ENCODE measurements around the gene UBXN7.
"Not testable (repeated sequence)": the region's sequence is repeated elsewhere in the genome, so short reads cannot be mapped to it uniquely, and the experiment has no call there.

The UBXN7 gene

DNA sequence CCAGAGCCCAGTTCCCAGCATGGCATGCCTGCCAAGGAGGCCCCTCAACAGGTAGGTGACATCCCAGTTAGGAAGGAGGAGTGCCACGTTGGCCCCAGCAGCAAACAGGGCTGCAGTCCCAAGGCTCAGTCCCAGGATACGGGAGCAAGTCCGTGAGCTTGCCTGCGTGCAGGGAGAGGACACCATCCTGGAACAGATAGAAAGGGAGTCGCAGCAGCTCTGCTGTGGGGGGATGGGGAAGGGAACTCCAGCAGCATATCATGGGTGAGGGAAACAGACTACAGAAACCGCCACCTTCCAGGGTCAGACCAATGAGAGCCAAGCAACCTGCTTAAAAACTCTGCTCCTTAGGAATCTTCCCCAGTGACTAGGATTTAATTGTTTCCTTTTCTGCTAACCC lies 104.8 kb downstream of the UBXN7 start:
- TF ChIP-seq YY1 (IDR thresholded peaks at IDR 0.05; ENCODE audit: insufficient read depth, insufficient read length): no peak
- no peak for TF ChIP-seq ZNF274 (IDR thresholded peaks at IDR 0.05; ENCODE audit: low read depth, low read length)
- no peak for TF ChIP-seq SUZ12 (IDR thresholded peaks at IDR 0.05; ENCODE audit: extremely low read depth, insufficient read depth, insufficient read length)
- Histone ChIP-seq H3K4me3 (ENCODE audit: insufficient read length, low read depth) (no peak overlapping the region), H3K36me3 (ENCODE audit: insufficient read depth, insufficient read length, low read length) (no peaks in the 10 kb centered on the region), H3K27me3 (ENCODE audit: insufficient read depth, insufficient read length) (no peaks in the 10 kb centered on the region), H3K4me1 (ENCODE audit: insufficient read depth, insufficient read length) (peaks cover 5% of the 10 kb centered on the region), H3K9ac (ENCODE audit: insufficient read length, low read depth) (no peak overlapping the region), H3K9me3 (ENCODE audit: insufficient read depth, low read length) (no peaks in the 10 kb centered on the region)
- DNase-seq (ENCODE audit: low read depth, low spot score): no peak

DNA sequence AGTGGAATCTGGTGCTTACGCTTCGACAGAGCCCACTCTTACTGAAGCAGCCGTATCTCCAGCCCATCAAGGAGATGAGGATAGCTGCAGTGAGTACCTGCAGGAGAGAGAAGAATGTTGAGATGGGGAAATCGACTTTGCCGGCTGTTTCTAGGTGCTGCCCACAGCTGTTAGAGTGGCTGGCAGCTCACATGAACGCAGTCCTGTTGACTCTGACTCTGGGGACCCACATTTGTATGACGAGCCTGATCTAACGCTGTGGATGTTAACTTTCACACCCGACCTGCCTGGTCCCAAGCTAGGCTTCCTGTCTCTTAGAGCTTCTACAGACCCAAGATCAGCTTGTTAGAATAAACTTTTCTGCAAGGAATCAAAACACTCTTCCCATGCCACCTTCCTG lies 105.3 kb downstream of the UBXN7 start:
- no peak overlapping the region for H3K9ac ChIP-seq (ENCODE audit: insufficient read length, low read depth)
- TF ChIP-seq YY1 (IDR thresholded peaks at IDR 0.05; ENCODE audit: insufficient read depth, insufficient read length) (no peak), SUZ12 (IDR thresholded peaks at IDR 0.05; ENCODE audit: extremely low read depth, insufficient read depth, insufficient read length) (no peak), ZNF274 (IDR thresholded peaks at IDR 0.05; ENCODE audit: low read depth, low read length) (no peak)
- peaks cover 5% of the 10 kb centered on the region for H3K4me1 ChIP-seq (ENCODE audit: insufficient read depth, insufficient read length)
- H3K36me3 ChIP-seq (ENCODE audit: insufficient read depth, insufficient read length, low read length): no peaks in the 10 kb centered on the region
- no peak overlapping the region for H3K4me3 ChIP-seq (ENCODE audit: insufficient read length, low read depth)
- no peak for DNase-seq (ENCODE audit: low read depth, low spot score)
- H3K27me3 ChIP-seq (ENCODE audit: insufficient read depth, insufficient read length): no peaks in the 10 kb centered on the region
- H3K9me3 ChIP-seq (ENCODE audit: insufficient read depth, low read length): no peaks in the 10 kb centered on the region

DNA sequence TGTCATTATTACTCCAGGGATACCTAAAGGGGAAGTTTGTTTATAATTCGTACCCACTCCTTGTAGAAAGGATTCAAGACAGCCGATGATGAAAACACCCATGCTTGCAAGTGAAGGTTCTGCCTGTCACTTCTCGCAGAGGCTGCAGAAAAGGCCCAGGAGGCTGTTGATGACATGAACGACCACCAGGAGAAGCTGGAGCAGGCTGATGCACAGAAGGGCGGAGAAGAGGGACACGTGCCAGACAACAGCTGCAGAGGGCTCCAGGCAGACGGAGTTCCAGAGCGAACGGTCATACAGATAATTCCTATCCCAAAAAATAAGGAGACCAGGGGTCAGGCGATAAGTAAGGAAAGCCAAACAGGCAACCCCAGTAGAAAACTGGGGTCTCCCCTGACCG lies 108.5 kb downstream of the UBXN7 start:
- no peaks in the 10 kb centered on the region for H3K36me3 ChIP-seq (ENCODE audit: insufficient read depth, insufficient read length, low read length)
- H3K4me1 ChIP-seq (ENCODE audit: insufficient read depth, insufficient read length): peaks cover 9% of the 10 kb centered on the region
- H3K9me3 ChIP-seq (ENCODE audit: insufficient read depth, low read length): no peaks in the 10 kb centered on the region
- H3K27me3 ChIP-seq (ENCODE audit: insufficient read depth, insufficient read length): no peaks in the 10 kb centered on the region
- no peak overlapping the region for H3K9ac ChIP-seq (ENCODE audit: insufficient read length, low read depth)
- H3K4me3 ChIP-seq (ENCODE audit: insufficient read length, low read depth): no peak overlapping the region
- TF ChIP-seq YY1 (IDR thresholded peaks at IDR 0.05; ENCODE audit: insufficient read depth, insufficient read length) (no peak), ZNF274 (IDR thresholded peaks at IDR 0.05; ENCODE audit: low read depth, low read length) (no peak), SUZ12 (IDR thresholded peaks at IDR 0.05; ENCODE audit: extremely low read depth, insufficient read depth, insufficient read length) (no peak)
- DNase-seq (ENCODE audit: low read depth, low spot score): no peak

DNA sequence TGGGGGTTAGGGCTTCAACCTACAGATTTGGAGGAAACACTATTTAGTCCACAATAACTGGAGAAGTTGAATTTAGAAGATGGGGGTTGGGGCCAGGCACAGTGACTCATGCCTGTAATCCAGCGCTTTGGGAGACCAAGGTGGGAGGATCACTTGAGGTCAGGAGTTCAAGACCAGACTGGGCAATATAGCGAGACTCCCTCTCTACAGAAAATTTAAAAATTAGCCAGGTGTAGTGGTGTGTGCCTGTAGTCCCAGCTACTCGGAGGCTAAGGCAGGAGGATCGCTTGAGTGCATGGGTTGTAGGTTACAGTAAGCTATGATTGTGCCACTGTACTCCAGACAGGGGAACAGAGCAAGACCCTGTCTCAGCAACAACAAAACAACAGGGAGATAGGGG lies 109.2 kb downstream of the UBXN7 start:
- Histone ChIP-seq H3K36me3 (ENCODE audit: insufficient read depth, insufficient read length, low read length) (no peaks in the 10 kb centered on the region), H3K9ac (ENCODE audit: insufficient read length, low read depth) (no peak overlapping the region), H3K9me3 (ENCODE audit: insufficient read depth, low read length) (no peaks in the 10 kb centered on the region), H3K27me3 (ENCODE audit: insufficient read depth, insufficient read length) (no peaks in the 10 kb centered on the region), H3K4me3 (ENCODE audit: insufficient read length, low read depth) (no peak overlapping the region), H3K4me1 (ENCODE audit: insufficient read depth, insufficient read length) (peaks cover 9% of the 10 kb centered on the region)
- no peak for DNase-seq (ENCODE audit: low read depth, low spot score)
- TF ChIP-seq YY1 (IDR thresholded peaks at IDR 0.05; ENCODE audit: insufficient read depth, insufficient read length) (no peak), ZNF274 (IDR thresholded peaks at IDR 0.05; ENCODE audit: low read depth, low read length) (no peak), SUZ12 (IDR thresholded peaks at IDR 0.05; ENCODE audit: extremely low read depth, insufficient read depth, insufficient read length) (no peak)

DNA sequence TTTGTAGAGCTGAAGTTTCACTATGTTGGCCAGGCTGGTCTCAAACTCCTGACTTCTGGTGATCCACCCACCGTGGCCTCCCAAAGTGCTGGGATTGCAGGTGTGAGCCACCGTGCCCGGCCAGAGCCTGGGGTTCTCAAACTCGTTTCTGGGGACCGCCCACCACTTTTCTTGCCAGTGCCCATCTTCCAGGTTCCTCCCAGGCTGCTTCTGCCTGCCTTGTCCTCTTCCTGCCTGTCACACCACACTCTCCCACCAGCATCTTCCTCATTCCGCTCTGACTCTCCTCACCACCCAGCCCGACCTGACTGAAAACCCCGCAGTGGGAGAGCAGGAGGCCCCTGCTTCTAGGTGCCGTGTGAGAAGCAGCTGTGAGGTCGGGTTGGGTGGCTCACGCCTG lies 111.1 kb downstream of the UBXN7 start:
- H3K9me3 ChIP-seq (ENCODE audit: insufficient read depth, low read length): no peaks in the 10 kb centered on the region
- H3K27me3 ChIP-seq (ENCODE audit: insufficient read depth, insufficient read length): no peaks in the 10 kb centered on the region
- H3K36me3 ChIP-seq (ENCODE audit: insufficient read depth, insufficient read length, low read length): peaks cover under 1% of the 10 kb centered on the region
- no peak for TF ChIP-seq YY1 (IDR thresholded peaks at IDR 0.05; ENCODE audit: insufficient read depth, insufficient read length)
- no peak for TF ChIP-seq ZNF274 (IDR thresholded peaks at IDR 0.05; ENCODE audit: low read depth, low read length)
- no peak for TF ChIP-seq SUZ12 (IDR thresholded peaks at IDR 0.05; ENCODE audit: extremely low read depth, insufficient read depth, insufficient read length)
- peaks cover 4% of the 10 kb centered on the region for H3K4me1 ChIP-seq (ENCODE audit: insufficient read depth, insufficient read length)
- no peak for DNase-seq (ENCODE audit: low read depth, low spot score)
- H3K9ac ChIP-seq (ENCODE audit: insufficient read length, low read depth): no peak overlapping the region
- no peak overlapping the region for H3K4me3 ChIP-seq (ENCODE audit: insufficient read length, low read depth)

DNA sequence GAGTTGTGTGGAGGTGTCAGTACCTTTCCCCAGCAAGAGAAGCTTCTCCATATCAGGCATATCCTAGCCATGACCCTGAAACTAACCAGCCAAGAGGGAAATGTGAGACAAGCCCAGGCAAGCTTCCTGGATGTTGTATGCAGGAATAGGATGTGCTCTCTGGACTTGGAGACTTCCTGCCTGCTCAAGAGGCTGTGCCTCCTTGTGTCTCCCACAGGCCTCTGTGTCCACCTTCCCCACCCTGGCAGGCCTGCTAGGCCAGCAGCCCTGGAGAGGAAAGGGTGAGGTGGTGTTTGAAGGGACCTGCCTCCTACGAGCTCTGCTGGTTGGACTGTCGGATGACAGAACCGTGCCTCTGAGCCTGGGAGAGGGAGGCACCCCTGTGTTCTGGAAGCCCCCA lies 112.1 kb downstream of the UBXN7 start:
- H3K4me1 ChIP-seq (ENCODE audit: insufficient read depth, insufficient read length): peaks cover 4% of the 10 kb centered on the region
- no peaks in the 10 kb centered on the region for H3K9me3 ChIP-seq (ENCODE audit: insufficient read depth, low read length)
- peaks cover 5% of the 10 kb centered on the region for H3K36me3 ChIP-seq (ENCODE audit: insufficient read depth, insufficient read length, low read length)
- no peaks in the 10 kb centered on the region for H3K27me3 ChIP-seq (ENCODE audit: insufficient read depth, insufficient read length)
- no peak overlapping the region for H3K9ac ChIP-seq (ENCODE audit: insufficient read length, low read depth)
- H3K4me3 ChIP-seq (ENCODE audit: insufficient read length, low read depth): no peak overlapping the region
- TF ChIP-seq ZNF274 (IDR thresholded peaks at IDR 0.05; ENCODE audit: low read depth, low read length): no peak
- no peak for TF ChIP-seq SUZ12 (IDR thresholded peaks at IDR 0.05; ENCODE audit: extremely low read depth, insufficient read depth, insufficient read length)
- TF ChIP-seq YY1 (IDR thresholded peaks at IDR 0.05; ENCODE audit: insufficient read depth, insufficient read length): no peak
- DNase-seq (ENCODE audit: low read depth, low spot score): no peak

DNA sequence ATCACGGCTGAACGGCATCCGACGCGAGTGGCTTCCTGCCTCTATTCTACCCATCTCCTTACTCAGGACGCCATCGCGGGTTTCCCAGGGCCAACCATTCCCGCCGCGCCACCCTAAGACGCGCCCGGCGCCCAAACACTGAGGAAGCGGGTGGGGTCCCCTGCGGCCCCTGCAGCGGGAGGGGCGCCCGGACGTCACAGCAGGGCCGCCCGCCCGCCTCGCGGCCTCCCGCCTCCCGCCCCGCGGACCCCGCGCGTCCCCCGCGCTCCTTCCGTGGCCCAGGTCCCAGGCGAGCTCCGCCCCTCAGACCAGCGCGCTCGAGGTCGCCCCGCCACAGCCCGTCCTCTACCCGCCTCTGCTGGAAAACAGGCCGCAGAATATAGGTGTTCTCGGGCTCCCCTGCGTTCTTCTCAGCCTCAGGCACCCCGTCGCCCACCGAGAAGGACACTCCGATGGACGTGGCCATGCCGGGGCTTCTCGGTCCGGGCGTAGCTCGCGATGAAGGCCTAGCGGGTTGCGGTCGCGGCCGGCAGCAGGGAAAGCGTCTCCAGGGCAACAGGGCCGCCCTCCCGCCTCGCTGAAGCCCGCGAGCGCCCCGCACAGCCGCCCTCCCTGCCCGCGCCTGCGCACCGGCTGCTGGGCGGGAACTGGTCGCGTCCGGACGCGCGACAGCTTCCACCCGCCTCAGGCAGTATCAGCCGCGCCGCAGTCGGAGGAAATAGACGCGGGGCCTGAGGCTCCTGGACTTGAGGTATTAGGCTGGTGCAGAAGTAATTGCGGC lies 114.3 kb downstream of the UBXN7 start, which contains the start of gene DYNLT2B:
DYNLT2B (minus strand) TSS at position 554 of the 781 bp plus-strand sequence; CDS start at position 466, 88 bp downstream.
- TF ChIP-seq ZNF274 (IDR thresholded peaks at IDR 0.05; ENCODE audit: low read depth, low read length): no peak
- TF ChIP-seq YY1 (IDR thresholded peaks at IDR 0.05; ENCODE audit: insufficient read depth, insufficient read length): no peak
- no peak for TF ChIP-seq SUZ12 (IDR thresholded peaks at IDR 0.05; ENCODE audit: extremely low read depth, insufficient read depth, insufficient read length)
- DNase-seq (ENCODE audit: low read depth, low spot score): peak; percentile 81
- Histone ChIP-seq H3K9me3 (ENCODE audit: insufficient read depth, low read length) (no peaks in the 10 kb centered on the region), H3K4me3 (ENCODE audit: insufficient read length, low read depth) (peak within 1 kb of the TSS; percentile 76), H3K4me1 (ENCODE audit: insufficient read depth, insufficient read length) (peaks cover 4% of the 10 kb centered on the region), H3K27me3 (ENCODE audit: insufficient read depth, insufficient read length) (no peaks in the 10 kb centered on the region), H3K9ac (ENCODE audit: insufficient read length, low read depth) (peak within 1 kb of the TSS; percentile 90), H3K36me3 (ENCODE audit: insufficient read depth, insufficient read length, low read length) (peaks cover 14% of the 10 kb centered on the region)

DNA sequence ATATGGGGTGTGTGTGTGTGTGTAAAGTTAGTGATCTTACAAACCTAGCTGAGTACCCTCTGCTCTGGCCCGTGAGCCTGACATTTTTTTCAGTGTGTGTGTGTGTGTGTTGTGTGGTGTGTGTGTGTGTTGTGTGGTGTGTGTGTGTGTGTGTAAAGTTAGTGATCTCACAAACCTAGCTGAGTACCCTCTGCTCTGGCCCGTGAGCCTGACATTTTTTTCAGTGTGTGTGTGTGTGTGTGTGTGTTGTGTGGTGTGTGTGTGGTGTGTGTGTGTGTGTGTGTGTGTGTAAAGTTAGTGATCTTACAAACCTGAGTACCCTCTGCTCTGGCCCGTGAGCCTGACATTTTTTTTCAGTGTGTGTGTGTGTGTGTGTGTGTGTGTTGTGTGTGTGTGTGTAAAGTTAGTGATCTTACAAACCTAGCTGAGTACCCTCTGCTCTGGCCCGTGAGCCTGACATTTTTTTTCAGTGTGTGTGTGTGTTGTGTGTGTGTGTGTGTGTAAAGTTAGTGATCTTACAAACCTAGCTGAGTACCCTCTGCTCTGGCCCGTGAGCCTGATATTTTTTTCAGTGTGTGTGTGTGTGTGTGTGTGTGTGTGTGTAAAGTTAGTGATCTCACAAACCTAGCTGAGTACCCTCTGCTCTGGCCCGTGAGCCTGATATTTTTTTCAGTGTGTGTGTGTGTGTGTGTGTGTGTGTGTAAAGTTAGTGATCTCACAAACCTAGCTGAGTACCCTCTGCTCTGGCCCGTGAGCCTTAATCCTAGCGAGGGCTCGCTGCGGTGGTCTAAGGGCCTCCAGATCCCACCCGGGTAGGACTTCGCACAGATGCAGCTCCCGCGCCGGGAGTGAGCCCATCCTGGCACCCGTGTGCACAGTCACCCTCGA lies 115.2 kb downstream of the UBXN7 start:
- H3K4me1 ChIP-seq (ENCODE audit: insufficient read depth, insufficient read length); DNase-seq (ENCODE audit: low read depth, low spot score); H3K9me3 ChIP-seq (ENCODE audit: insufficient read depth, low read length); H3K27me3 ChIP-seq (ENCODE audit: insufficient read depth, insufficient read length): not testable (repeated sequence)
- peaks cover 14% of the 10 kb centered on the region for H3K36me3 ChIP-seq (ENCODE audit: insufficient read depth, insufficient read length, low read length)
- H3K9ac ChIP-seq (ENCODE audit: insufficient read length, low read depth): peak overlapping the region; percentile 90
- H3K4me3 ChIP-seq (ENCODE audit: insufficient read length, low read depth): peak overlapping the region; percentile 76

Data from NT2/D1 (cell line).